K562 (cell line): ENCODE results near the gene LMF2. TPM values are rescaled to one million over a fixed set of nuclear protein-coding genes. Genes with fewer than 3 reads are reported as not detected.
A peak's percentile ranks its signal among the peaks of the same experiment; 100 is the strongest.

Source experiments
- CAMTA2 ChIP-seq: fragments of 250-450 bp; sonication (Bioruptor Pico); conservative IDR thresholded peaks from 2 replicates; pipeline ENCODE4 v1.5.1; 2022
- CBX3 ChIP-seq, 2 experiments: IDR thresholded peaks; 1 replicate in 1 of 2; 2 replicates in 1 of 2; pipeline ENCODE4 v1.6.1; 2012; ENCODE audit warnings: inconsistent platforms in 2 of 2, low read length in 2 of 2, borderline replicate concordance in 1 of 2, control low read depth in 1 of 2
- DPF2 ChIP-seq: fragments of 450-650 bp; IDR thresholded peaks from 2 replicates; pipeline ENCODE4 v1.6.1; 2016
- ESRRA ChIP-seq: fragments of 450-650 bp; IDR thresholded peaks from 2 replicates; pipeline ENCODE4 v1.6.1; 2014; ENCODE audit warnings: low read depth, mild to moderate bottlenecking, moderate library complexity, borderline replicate concordance
- ESRRB ChIP-seq: fragments of 250-450 bp; sonication (Bioruptor Pico); IDR thresholded peaks from 2 replicates; pipeline ENCODE4 v1.5.0; 2020; ENCODE audit warnings: mild to moderate bottlenecking, moderate library complexity, borderline replicate concordance
- HDAC6 ChIP-seq: IDR thresholded peaks from 2 replicates; pipeline ENCODE4 v1.6.1; 2012; ENCODE audit warnings: low read depth, mild to moderate bottlenecking, control low read depth, inconsistent platforms, low read length, moderate library complexity
- KLF6 ChIP-seq: fragments of 250-450 bp; sonication (Bioruptor Pico); IDR thresholded peaks from 2 replicates; pipeline ENCODE4 v1.4.0; 2020; ENCODE audit warnings: mild to moderate bottlenecking, moderate library complexity, borderline replicate concordance
- NUFIP1 ChIP-seq: fragments of 450-650 bp; IDR thresholded peaks from 2 replicates; pipeline ENCODE4 v1.6.1; 2018; ENCODE audit not compliant: partially characterized antibody
- RCOR1 ChIP-seq, 2 experiments: IDR thresholded peaks; 2 replicates each; pipeline ENCODE4 v1.6.1; 2012; ENCODE audit warnings: low read depth in 2 of 2, low read length in 2 of 2, borderline replicate concordance in 1 of 2, improper control_type of control experiment in 1 of 2
- TEAD4 ChIP-seq, 2 experiments: sonication (generic) in 1 of 2; formaldehyde crosslinking in 1 of 2; IDR thresholded peaks; 2 replicates each; pipeline versions ENCODE4 v1.6.1 to v1.8.0; 2012 to 2022; ENCODE audit warnings: borderline replicate concordance in 1 of 2, inconsistent platforms in 1 of 2, low read length in 1 of 2, mild to moderate bottlenecking in 1 of 2, missing genetic modification reagents in 1 of 2
- THRB ChIP-seq: fragments of 450-650 bp; formaldehyde crosslinking; conservative IDR thresholded peaks from 2 replicates; pipeline ENCODE4 v1.4.0; 2022; ENCODE audit warnings: mild to moderate bottlenecking, missing genetic modification characterization
- ZBTB7A ChIP-seq: IDR thresholded peaks from 2 replicates; pipeline ENCODE4 v1.6.1; 2011; ENCODE audit warnings: low read depth, mild to moderate bottlenecking, low read length, moderate library complexity, borderline replicate concordance; ENCODE audit not compliant: control insufficient read depth
- ZNF224 ChIP-seq: sonication (generic); formaldehyde crosslinking; IDR thresholded peaks from 2 replicates; pipeline ENCODE4 v1.8.0; 2022; ENCODE audit warnings: mild to moderate bottlenecking, missing genetic modification reagents
- polyA plus RNA-seq, 8 experiments: library from polyadenylated mRNA; depleted of rRNA in 4 of 8; stranded (reverse) in 5 of 8; unstranded in 3 of 8; fragments of >200 nt; fragmentation: Nextera tagmentation in 2 of 8; fragmentation: Illumina TruSeq in 1 of 8; extraction: Ambion mirVana in 2 of 8; extraction: Trizol in 1 of 8; gene quantifications; 2 replicates each; pipeline versions ENCODE4 v1.2.1 to v1.2.3, GENCODE V29; 2011 to 2014; ENCODE audit warnings: inconsistent platforms in 1 of 8, missing spikeins in 1 of 8
- total RNA-seq, 7 experiments: library from RNA; depleted of rRNA in 6 of 7; stranded (reverse); fragments of >200 nt in 6 of 7; fragmentation: Illumina TruSeq in 2 of 7; extraction: Trizol in 2 of 7; gene quantifications; 2 replicates each; pipeline versions ENCODE4 v1.2.1 to v1.2.3, GENCODE V29; 2011 to 2021; ENCODE audit warnings: low replicate concordance in 1 of 7
- TF ChIP-seq, protein P1 (sequence below), 2 experiments: fragments of 450-650 bp in 1 of 2; sonication (generic) in 1 of 2; formaldehyde crosslinking in 1 of 2; IDR thresholded peaks; 2 replicates each; pipeline versions ENCODE4 v1.7.1 to v1.9.0; 2016 to 2022; ENCODE audit warnings: inconsistent platforms in 1 of 2, mild to moderate bottlenecking in 1 of 2, missing genetic modification reagents in 1 of 2
- TF ChIP-seq, protein P2 (sequence below): fragments of 250-450 bp; sonication (Bioruptor Pico); IDR thresholded peaks from 2 replicates; pipeline ENCODE4 v1.8.0; 2022; ENCODE audit warnings: moderate library complexity, mild to moderate bottlenecking, inconsistent platforms

LMF2 gene
- total and polyA plus RNA-seq, 9 of the 15 experiments (the other 6 are each of a cell fraction or from before 2014, with no cell fraction given): 0.08 to 37.1 (median 7.6) TPM

DNA sequence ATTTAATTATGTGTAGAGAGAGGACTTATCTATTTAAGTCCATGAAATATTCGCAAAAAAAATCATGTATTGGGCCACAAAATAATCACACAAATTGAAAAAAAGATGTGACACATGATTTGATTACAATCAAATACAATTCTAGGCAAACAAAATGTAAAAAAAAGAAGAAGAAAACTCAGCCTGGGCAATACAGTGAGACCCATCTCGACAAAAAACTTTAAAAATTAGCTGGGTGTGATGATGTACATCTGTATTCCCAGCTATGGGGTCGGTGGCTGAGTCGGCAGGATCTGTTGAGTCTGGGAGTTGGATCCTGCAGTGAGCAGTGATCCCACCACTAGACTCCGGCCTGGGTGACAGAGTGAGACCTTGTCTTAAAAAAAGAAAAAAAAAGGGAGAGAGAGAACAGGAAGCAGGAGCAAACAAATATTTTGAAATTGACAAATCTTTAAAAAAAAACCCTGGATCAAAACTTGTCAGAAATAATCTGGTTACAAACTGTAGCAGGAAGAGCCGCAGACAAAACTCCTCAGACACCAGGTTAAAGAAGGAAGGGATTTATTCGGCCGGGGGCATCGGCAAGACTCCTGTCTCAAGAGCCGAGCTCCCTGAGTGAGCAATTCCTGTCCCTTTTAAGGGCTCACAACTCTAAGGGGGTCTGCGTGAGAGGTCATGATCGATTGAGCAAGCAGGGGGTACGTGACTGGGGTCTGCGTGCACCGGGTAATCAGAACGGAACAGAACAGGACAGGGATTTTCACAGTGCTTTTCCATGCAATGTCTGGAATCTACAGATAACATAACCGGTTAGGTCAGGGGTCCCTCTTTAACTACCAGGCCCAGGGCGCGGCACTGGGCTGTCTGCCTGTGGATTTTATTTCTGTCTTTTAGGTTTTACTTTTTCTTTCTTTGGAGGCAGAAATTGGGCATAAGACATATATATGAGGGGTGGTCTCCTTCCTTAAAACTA lies 25.6 kb upstream of the LMF2 start (continued):
- TF ChIP-seq CBX3 (IDR thresholded peaks at IDR 0.05; ENCODE audit: borderline replicate concordance in 1 of 2, low read length in 2 of 2) (no peak), NUFIP1 (no peak), ZBTB7A (peak; percentile 68; the same call in 1 of the 2 replicates), TEAD4 (IDR thresholded peaks at IDR 0.05; ENCODE audit: low read length) (peak; percentile 69), TEAD4 (CRISPR knock-in tag; IDR thresholded peaks at IDR 0.05; ENCODE audit: borderline replicate concordance) (no peak), DPF2 (peak; percentile 69), KLF6 (CRISPR knock-in tag) (no peak), CAMTA2 (CRISPR knock-in tag) (no peak), HDAC6 (no peak), ESRRA (no peak), RCOR1 (IDR thresholded peaks at IDR 0.05; ENCODE audit: borderline replicate concordance in 1 of 2, low read depth in 2 of 2, low read length in 2 of 2) (peak; percentile 45 to 78; a peak in 3 of 4 replicates), ESRRB (CRISPR knock-in tag) (no peak), ZNF224 (CRISPR knock-in tag) (no peak), THRB (no peak)
- TF ChIP-seq, protein P1, sequence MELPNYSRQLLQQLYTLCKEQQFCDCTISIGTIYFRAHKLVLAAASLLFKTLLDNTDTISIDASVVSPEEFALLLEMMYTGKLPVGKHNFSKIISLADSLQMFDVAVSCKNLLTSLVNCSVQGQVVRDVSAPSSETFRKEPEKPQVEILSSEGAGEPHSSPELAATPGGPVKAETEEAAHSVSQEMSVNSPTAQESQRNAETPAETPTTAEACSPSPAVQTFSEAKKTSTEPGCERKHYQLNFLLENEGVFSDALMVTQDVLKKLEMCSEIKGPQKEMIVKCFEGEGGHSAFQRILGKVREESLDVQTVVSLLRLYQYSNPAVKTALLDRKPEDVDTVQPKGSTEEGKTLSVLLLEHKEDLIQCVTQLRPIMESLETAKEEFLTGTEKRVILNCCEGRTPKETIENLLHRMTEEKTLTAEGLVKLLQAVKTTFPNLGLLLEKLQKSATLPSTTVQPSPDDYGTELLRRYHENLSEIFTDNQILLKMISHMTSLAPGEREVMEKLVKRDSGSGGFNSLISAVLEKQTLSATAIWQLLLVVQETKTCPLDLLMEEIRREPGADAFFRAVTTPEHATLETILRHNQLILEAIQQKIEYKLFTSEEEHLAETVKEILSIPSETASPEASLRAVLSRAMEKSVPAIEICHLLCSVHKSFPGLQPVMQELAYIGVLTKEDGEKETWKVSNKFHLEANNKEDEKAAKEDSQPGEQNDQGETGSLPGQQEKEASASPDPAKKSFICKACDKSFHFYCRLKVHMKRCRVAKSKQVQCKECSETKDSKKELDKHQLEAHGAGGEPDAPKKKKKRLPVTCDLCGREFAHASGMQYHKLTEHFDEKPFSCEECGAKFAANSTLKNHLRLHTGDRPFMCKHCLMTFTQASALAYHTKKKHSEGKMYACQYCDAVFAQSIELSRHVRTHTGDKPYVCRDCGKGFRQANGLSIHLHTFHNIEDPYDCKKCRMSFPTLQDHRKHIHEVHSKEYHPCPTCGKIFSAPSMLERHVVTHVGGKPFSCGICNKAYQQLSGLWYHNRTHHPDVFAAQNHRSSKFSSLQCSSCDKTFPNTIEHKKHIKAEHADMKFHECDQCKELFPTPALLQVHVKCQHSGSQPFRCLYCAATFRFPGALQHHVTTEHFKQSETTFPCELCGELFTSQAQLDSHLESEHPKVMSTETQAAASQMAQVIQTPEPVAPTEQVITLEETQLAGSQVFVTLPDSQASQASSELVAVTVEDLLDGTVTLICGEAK (IDR thresholded peaks at IDR 0.05): no peak
- TF ChIP-seq, protein P1 (CRISPR knock-in tag; IDR thresholded peaks at IDR 0.05): no peak
- TF ChIP-seq, protein P2, sequence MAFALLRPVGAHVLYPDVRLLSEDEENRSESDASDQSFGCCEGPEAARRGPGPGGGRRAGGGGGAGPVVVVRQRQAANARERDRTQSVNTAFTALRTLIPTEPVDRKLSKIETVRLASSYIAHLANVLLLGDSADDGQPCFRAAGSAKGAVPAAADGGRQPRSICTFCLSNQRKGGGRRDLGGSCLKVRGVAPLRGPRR: no peak
